Fibroblast of skin of left quadriceps (primary cell): Measurements from ENCODE around the gene SFRP5.

Experiments
- DNase-seq, 2 experiments: peaks; one replicate each; pipeline ENCODE4 v3.0.0-alpha.2; 2013; ENCODE audit warnings: low read depth in 2 of 2

Gene SFRP5

GRCh38 chr10:97765201-97765600 is 6.6 kb downstream of the SFRP5 start:
- DNase-seq = no peak

- DNase-seq = no peak
These were observed 7.3 kb downstream of the SFRP5 start for GRCh38 chr10:97764519-97764931.

GRCh38 chr10:97763947-97764346 is 7.9 kb downstream of the SFRP5 start:
- no peak for DNase-seq

GRCh38 chr10:97763411-97763810 is 8.4 kb downstream of the SFRP5 start:
- DNase-seq = no peak

GRCh38 chr10:97762816-97763215 is 9.0 kb downstream of the SFRP5 start:
- no peak for DNase-seq

GRCh38 chr10:97762056-97762455 is 9.7 kb downstream of the SFRP5 start:
- no peak for DNase-seq

- DNase-seq = no peak
These were observed 10.4 kb downstream of the SFRP5 start for GRCh38 chr10:97761331-97761865.

GRCh38 chr10:97760461-97761257 is 11.1 kb downstream of the SFRP5 start:
- DNase-seq = no peak

- DNase-seq = no peak
These were observed 11.9 kb downstream of the SFRP5 start for GRCh38 chr10:97759946-97760345.

GRCh38 chr10:97759158-97759887 is 12.5 kb downstream of the SFRP5 start:
- peak in 1 of 2 experiments; percentile 6 for DNase-seq

- DNase-seq = no peak
These were observed 14.3 kb downstream of the SFRP5 start for GRCh38 chr10:97757471-97757870.

GRCh38 chr10:97755718-97756117 is 16.1 kb downstream of the SFRP5 start:
- DNase-seq = no peak

GRCh38 chr10:97754726-97755125 is 17.1 kb downstream of the SFRP5 start:
- no peak for DNase-seq

- no peak for DNase-seq
These were observed 18.8 kb downstream of the SFRP5 start for GRCh38 chr10:97752956-97753355.

- DNase-seq = no peak
These were observed 23.7 kb downstream of the SFRP5 start for GRCh38 chr10:97748116-97748515.

GRCh38 chr10:97747573-97747972 is 24.2 kb downstream of the SFRP5 start:
- DNase-seq = no peak

GRCh38 chr10:97744405-97745035 is 27.3 kb downstream of the SFRP5 start:
- no peak for DNase-seq

GRCh38 chr10:97743169-97743943 is 28.4 kb downstream of the SFRP5 start:
- no peak for DNase-seq

GRCh38 chr10:97740613-97741012 is 31.2 kb downstream of the SFRP5 start:
- DNase-seq = no peak

GRCh38 chr10:97738616-97739015 is 33.2 kb downstream of the SFRP5 start:
- DNase-seq = no peak

- no peak for DNase-seq
These were observed 34.0 kb downstream of the SFRP5 start for GRCh38 chr10:97737770-97738265.
